IPS DF 6.9 (cell line): ENCODE measurements around the gene NMRAL1.

Experiments
- DNase-seq: peaks from one replicate; pipeline ENCODE4 v3.0.0-alpha.2; 2013; ENCODE audit warnings: low read depth, low spot score
- H3K27ac ChIP-seq: one replicate; pipeline ENCODE4 v1.5.1; 2013; ENCODE audit warnings: low read length, control low read depth
- H3K27me3 ChIP-seq: 2 replicates; pipeline ENCODE4 v1.6.1; 2013; ENCODE audit warnings: mild to moderate bottlenecking, low read length; ENCODE audit not compliant: control insufficient read depth, insufficient read depth
- H3K36me3 ChIP-seq: 2 replicates; pipeline ENCODE4 v1.6.1; 2013; ENCODE audit warnings: low read length; ENCODE audit not compliant: control insufficient read depth, insufficient read depth
- H3K4me1 ChIP-seq: 2 replicates; pipeline ENCODE4 v1.6.1; 2013; ENCODE audit warnings: low read length; ENCODE audit not compliant: control insufficient read depth, insufficient read depth
- H3K4me3 ChIP-seq: 2 replicates; pipeline ENCODE4 v1.5.1; 2013; ENCODE audit warnings: mild to moderate bottlenecking, low read length
- H3K9me3 ChIP-seq: 2 replicates; pipeline ENCODE4 v1.6.1; 2013; ENCODE audit warnings: low read length, inconsistent platforms; ENCODE audit not compliant: control insufficient read depth, insufficient read depth
- WGBS: extraction: QIAGEN DNeasy Blood & Tissue Kit; methylation state at CpG from one replicate; pipeline ENCODE4 v1.1.7; 2013; ENCODE audit warnings: mixed read lengths, missing lambda C conversion rate; ENCODE audit not compliant: insufficient read length, insufficient coverage; 5-methylcytosine and 5-hydroxymethylcytosine counted together

NMRAL1 gene

GRCh38 chr16:4450430-4450829 is 24.0 kb downstream of the NMRAL1 start:
- H3K9me3 ChIP-seq, result no peaks in the 10 kb centered on the region
- H3K27me3 ChIP-seq, result no peaks in the 10 kb centered on the region
- peaks cover 30% of the 10 kb centered on the region for H3K36me3 ChIP-seq
- H3K4me1 ChIP-seq, result no peaks in the 10 kb centered on the region
- DNase-seq, result no peak
- H3K4me3 ChIP-seq, result no peak overlapping the region
- WGBS, result no CpG with 5 or more reads among the region's 14 CpGs
- H3K27ac ChIP-seq, result no peak overlapping the region

GRCh38 chr16:4443986-4444385 is 30.4 kb downstream of the NMRAL1 start:
- WGBS, result no CpG with 5 or more reads among the region's 4 CpGs

GRCh38 chr16:4443271-4443670 is 31.2 kb downstream of the NMRAL1 start:
- no CpG with 5 or more reads among the region's 5 CpGs for WGBS
- Histone ChIP-seq H3K4me3 (no peak overlapping the region), H3K4me1 (no peaks in the 10 kb centered on the region), H3K9me3 (no peaks in the 10 kb centered on the region), H3K27ac (no peak overlapping the region), H3K27me3 (no peaks in the 10 kb centered on the region), H3K36me3 (peaks cover 40% of the 10 kb centered on the region)
- no peak for DNase-seq

More at GRCh38 chr16:4443986-4444385, 30.4 kb downstream of the NMRAL1 start:
- no peak for DNase-seq
- Histone ChIP-seq H3K27ac (no peak overlapping the region), H3K36me3 (peaks cover 44% of the 10 kb centered on the region), H3K9me3 (no peaks in the 10 kb centered on the region), H3K27me3 (no peaks in the 10 kb centered on the region), H3K4me3 (no peak overlapping the region), H3K4me1 (no peaks in the 10 kb centered on the region)

GRCh38 chr16:4442371-4442770 is 32.1 kb downstream of the NMRAL1 start:
- Histone ChIP-seq H3K36me3 (peaks cover 38% of the 10 kb centered on the region), H3K27me3 (no peaks in the 10 kb centered on the region)

GRCh38 chr16:4437366-4437765 is 37.1 kb downstream of the NMRAL1 start:
- WGBS, result no CpG with 5 or more reads among the region's 3 CpGs
- no peaks in the 10 kb centered on the region for H3K27me3 ChIP-seq
- H3K36me3 ChIP-seq, result peaks cover 17% of the 10 kb centered on the region; the same call in 1 of the 2 replicates
- H3K4me1 ChIP-seq, result no peaks in the 10 kb centered on the region
- H3K4me3 ChIP-seq, result no peak overlapping the region
- H3K27ac ChIP-seq, result no peak overlapping the region
- H3K9me3 ChIP-seq, result no peaks in the 10 kb centered on the region
- no peak for DNase-seq

More at GRCh38 chr16:4442371-4442770, 32.1 kb downstream of the NMRAL1 start:
- DNase-seq, result no peak
- H3K9me3 ChIP-seq, result no peaks in the 10 kb centered on the region
- no peaks in the 10 kb centered on the region for H3K4me1 ChIP-seq
- H3K27ac ChIP-seq, result no peak overlapping the region
- H3K4me3 ChIP-seq, result no peak overlapping the region
- no CpG with 5 or more reads among the region's 11 CpGs for WGBS

GRCh38 chr16:4435337-4436067 is 38.9 kb downstream of the NMRAL1 start:
- no peak overlapping the region for H3K27ac ChIP-seq
- no CpG with 5 or more reads among the region's 8 CpGs for WGBS
- H3K36me3 ChIP-seq, result peaks cover 7% of the 10 kb centered on the region; the same call in 1 of the 2 replicates
- H3K9me3 ChIP-seq, result no peaks in the 10 kb centered on the region
- H3K4me1 ChIP-seq, result no peaks in the 10 kb centered on the region
- no peaks in the 10 kb centered on the region for H3K27me3 ChIP-seq
- DNase-seq, result no peak
- H3K4me3 ChIP-seq, result no peak overlapping the region

- no peak for DNase-seq
- no CpG with 5 or more reads among the region's 12 CpGs for WGBS
These were observed 40.3 kb downstream of the NMRAL1 start for GRCh38 chr16:4433914-4434787.

GRCh38 chr16:4433228-4433627 is 41.2 kb downstream of the NMRAL1 start:
- no CpG with 5 or more reads among the region's 4 CpGs for WGBS
- no peak overlapping the region for H3K4me3 ChIP-seq
- no peak overlapping the region for H3K27ac ChIP-seq
- H3K27me3 ChIP-seq, result no peaks in the 10 kb centered on the region
- no peaks in the 10 kb centered on the region for H3K4me1 ChIP-seq
- no peak for DNase-seq
- H3K36me3 ChIP-seq, result peaks cover 7% of the 10 kb centered on the region; the same call in 1 of the 2 replicates
- H3K9me3 ChIP-seq, result no peaks in the 10 kb centered on the region

More at GRCh38 chr16:4433914-4434787, 40.3 kb downstream of the NMRAL1 start:
- Histone ChIP-seq H3K36me3 (peaks cover 7% of the 10 kb centered on the region; the same call in 1 of the 2 replicates), H3K27ac (no peak overlapping the region), H3K4me3 (no peak overlapping the region), H3K9me3 (no peaks in the 10 kb centered on the region), H3K27me3 (no peaks in the 10 kb centered on the region), H3K4me1 (no peaks in the 10 kb centered on the region)

- Histone ChIP-seq H3K9me3 (no peaks in the 10 kb centered on the region), H3K36me3 (peaks cover 2% of the 10 kb centered on the region; the same call in 1 of the 2 replicates), H3K4me3 (no peak overlapping the region), H3K27me3 (no peaks in the 10 kb centered on the region), H3K4me1 (no peaks in the 10 kb centered on the region), H3K27ac (no peak overlapping the region)
- no CpG with 5 or more reads among the region's 9 CpGs for WGBS
- DNase-seq, result no peak
These were observed 43.4 kb downstream of the NMRAL1 start for GRCh38 chr16:4431023-4431422.

- Histone ChIP-seq H3K4me1 (no peaks in the 10 kb centered on the region), H3K27ac (no peak overlapping the region), H3K9me3 (no peaks in the 10 kb centered on the region), H3K4me3 (no peak overlapping the region), H3K27me3 (no peaks in the 10 kb centered on the region), H3K36me3 (no peaks in the 10 kb centered on the region)
- DNase-seq, result no peak
- no CpG with 5 or more reads among the region's 7 CpGs for WGBS
These were observed 45.9 kb downstream of the NMRAL1 start for GRCh38 chr16:4428500-4428899.
